HG03442 (cell line): ENCODE data around the gene EVL.

Experiments
- ATAC-seq: cut with Tn5 transposase; IDR thresholded peaks from one replicate; pipeline ENCODE4 v1.9.1; 2021; ENCODE audit warnings: mild to moderate bottlenecking, moderate library complexity; ENCODE audit not compliant: unreplicated experiment

EVL gene

GRCh38 chr14:100080206-100080605 is 15.0 kb downstream of the EVL start:
- ATAC-seq = no peak

GRCh38 chr14:100081997-100082625 is 16.9 kb downstream of the EVL start:
- no peak for ATAC-seq

- ATAC-seq = no peak
Measured at GRCh38 chr14:100082723-100083122, 17.5 kb downstream of the EVL start.

- no peak for ATAC-seq
Measured at GRCh38 chr14:100083706-100084105, 18.5 kb downstream of the EVL start.

GRCh38 chr14:100084591-100084990 is 19.4 kb downstream of the EVL start:
- ATAC-seq = no peak

- no peak for ATAC-seq
Measured at GRCh38 chr14:100085462-100085861, 20.2 kb downstream of the EVL start.

- ATAC-seq = no peak
Measured at GRCh38 chr14:100086361-100086760, 21.1 kb downstream of the EVL start.

- ATAC-seq = no peak
Measured at GRCh38 chr14:100088226-100088625, 23.0 kb downstream of the EVL start.

GRCh38 chr14:100091386-100091785 is 26.2 kb downstream of the EVL start:
- no peak for ATAC-seq

GRCh38 chr14:100092832-100093231 is 27.6 kb downstream of the EVL start:
- no peak for ATAC-seq

GRCh38 chr14:100093319-100093718 is 28.1 kb downstream of the EVL start:
- ATAC-seq = no peak

- ATAC-seq = no peak
Measured at GRCh38 chr14:100096656-100097055, 31.4 kb downstream of the EVL start.

- ATAC-seq = no peak
Measured at GRCh38 chr14:100098171-100098570, 32.9 kb downstream of the EVL start.

- no peak for ATAC-seq
Measured at GRCh38 chr14:100100032-100100703, 34.9 kb downstream of the EVL start.

GRCh38 chr14:100102156-100102785 is 37.0 kb downstream of the EVL start:
- no peak for ATAC-seq

GRCh38 chr14:100103250-100104005 is 38.2 kb downstream of the EVL start:
- no peak for ATAC-seq

GRCh38 chr14:100104006-100104352 is 38.8 kb downstream of the EVL start:
- no peak for ATAC-seq

- ATAC-seq = no peak
Measured at GRCh38 chr14:100104523-100105300, 39.5 kb downstream of the EVL start.

- no peak for ATAC-seq
Measured at GRCh38 chr14:100105357-100106169, 40.3 kb downstream of the EVL start.
